ENCODE results near the gene TUBG2.

DNA sequence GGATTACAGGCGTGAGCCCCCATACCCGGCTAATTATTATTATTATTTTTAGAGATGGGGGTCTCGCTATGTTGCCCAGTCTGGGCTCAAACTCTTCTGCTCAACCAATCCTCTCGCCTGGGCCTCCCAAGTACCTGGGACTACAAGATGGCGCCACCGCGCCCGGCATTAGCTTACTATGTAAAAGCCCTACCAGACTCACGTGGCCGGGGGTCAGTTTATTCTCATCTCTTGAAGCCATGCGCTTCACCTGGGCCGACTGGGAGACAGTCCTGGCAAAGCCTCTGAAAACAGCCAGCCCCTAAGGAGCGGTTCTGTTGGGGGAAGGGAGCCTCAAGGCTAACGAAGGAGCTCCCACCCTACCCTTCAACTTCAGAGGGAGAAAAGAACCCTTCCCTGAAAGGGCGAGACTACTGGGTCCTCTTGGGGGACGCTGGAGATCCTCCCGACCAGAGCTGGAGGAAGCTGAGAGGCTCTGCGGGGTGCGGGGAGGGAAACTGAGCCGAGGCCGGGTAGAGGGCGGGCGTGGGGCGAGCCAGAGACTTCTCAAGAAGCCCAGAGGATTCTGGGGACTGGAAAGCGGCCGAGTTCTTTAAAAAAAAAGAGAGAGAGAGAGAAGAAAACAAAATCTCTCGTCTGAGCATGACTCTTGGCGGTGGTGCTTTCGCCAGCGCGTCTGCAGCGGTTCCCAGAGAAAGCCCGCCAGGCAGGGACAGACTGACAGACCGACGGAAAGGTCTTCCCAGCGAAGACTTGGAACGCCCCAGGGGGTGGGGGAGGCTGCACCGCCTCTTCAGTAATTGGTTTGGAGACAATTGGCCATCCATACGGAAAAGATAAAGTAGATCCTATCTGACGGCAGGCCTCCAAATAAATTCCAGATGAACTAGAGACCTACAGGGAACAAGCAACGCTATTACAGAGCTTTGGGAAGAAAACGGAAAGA is 5.6 kb upstream of the TUBG2 start:
- TF ChIP-seq, protein P1, sequence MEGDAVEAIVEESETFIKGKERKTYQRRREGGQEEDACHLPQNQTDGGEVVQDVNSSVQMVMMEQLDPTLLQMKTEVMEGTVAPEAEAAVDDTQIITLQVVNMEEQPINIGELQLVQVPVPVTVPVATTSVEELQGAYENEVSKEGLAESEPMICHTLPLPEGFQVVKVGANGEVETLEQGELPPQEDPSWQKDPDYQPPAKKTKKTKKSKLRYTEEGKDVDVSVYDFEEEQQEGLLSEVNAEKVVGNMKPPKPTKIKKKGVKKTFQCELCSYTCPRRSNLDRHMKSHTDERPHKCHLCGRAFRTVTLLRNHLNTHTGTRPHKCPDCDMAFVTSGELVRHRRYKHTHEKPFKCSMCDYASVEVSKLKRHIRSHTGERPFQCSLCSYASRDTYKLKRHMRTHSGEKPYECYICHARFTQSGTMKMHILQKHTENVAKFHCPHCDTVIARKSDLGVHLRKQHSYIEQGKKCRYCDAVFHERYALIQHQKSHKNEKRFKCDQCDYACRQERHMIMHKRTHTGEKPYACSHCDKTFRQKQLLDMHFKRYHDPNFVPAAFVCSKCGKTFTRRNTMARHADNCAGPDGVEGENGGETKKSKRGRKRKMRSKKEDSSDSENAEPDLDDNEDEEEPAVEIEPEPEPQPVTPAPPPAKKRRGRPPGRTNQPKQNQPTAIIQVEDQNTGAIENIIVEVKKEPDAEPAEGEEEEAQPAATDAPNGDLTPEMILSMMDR (IDR thresholded peaks at IDR 0.05; ENCODE audit: borderline replicate concordance, extremely low read depth, low read length, poor library complexity, severe bottlenecking) = no peak
- no peak for TF ChIP-seq EZH2 (IDR thresholded peaks at IDR 0.05; ENCODE audit: borderline replicate concordance, low read depth, low read length, severe bottlenecking)

All from DND-41 (cell line).